Measurements from ENCODE around the gene POLDIP3.

GRCh38 chr22:42595434-42595833 is 19.2 kb downstream of the POLDIP3 start:
- TF ChIP-seq EZH2 (IDR thresholded peaks at IDR 0.05; ENCODE audit: insufficient read depth, poor library complexity, severe bottlenecking) (no peak), EZH2phosphoT487 (IDR thresholded peaks at IDR 0.05; ENCODE audit: insufficient read depth, low read depth) (no peak)

Data from GM23248 (cell line).